Measurements from ENCODE around the gene TRIM21. TPM values are rescaled to one million over a fixed set of nuclear protein-coding genes. Genes with fewer than 3 reads are reported as not detected.

TRIM21 gene
- total RNA-seq, 1 experiment from 2014 or later: 7.6 TPM

- intact Hi-C loops (cut with micrococcal nuclease): no loop called here
- Histone ChIP-seq H3K4me1 (ENCODE audit: control insufficient read depth in 1 of 2, insufficient read depth in 2 of 2, low read length in 2 of 2) (no peaks in the 10 kb centered on the region), H3K27ac (ENCODE audit: low read depth, low read length) (no peak overlapping the region), H3K9me2 (ENCODE audit: insufficient read depth) (no peaks in the 10 kb centered on the region), H2AFZ (ENCODE audit: low read depth, low read length, poor library complexity, severe bottlenecking) (no peak overlapping the region), H3K79me2 (ENCODE audit: insufficient read depth, low read length) (no peaks in the 10 kb centered on the region), H3K36me3 (ENCODE audit: control insufficient read depth in 1 of 2, insufficient read depth in 2 of 2, low read length in 2 of 2) (no peaks in the 10 kb centered on the region), H3K9ac (ENCODE audit: low read length) (no peak overlapping the region), H3K4me3 (replicated peaks in 1 of 2; ENCODE audit: low read depth in 1 of 2, low read length in 2 of 2) (no peak overlapping the region), H3K9me3 (ENCODE audit: control insufficient read depth in 1 of 2, insufficient read depth in 1 of 2, low read depth in 1 of 2, low read length in 2 of 2) (no peaks in the 10 kb centered on the region), H3K27me3 (ENCODE audit: insufficient read depth, low read length) (peaks cover 45% of the 10 kb centered on the region), H3K4me2 (ENCODE audit: low read length) (no peak overlapping the region), H4K20me1 (ENCODE audit: insufficient read depth) (no peaks in the 10 kb centered on the region)
- POLR2A ChIA-PET: no interaction called here
- no peak for TF ChIP-seq ELF1 (IDR thresholded peaks at IDR 0.05; ENCODE audit: borderline replicate concordance, low read depth)
- TF ChIP-seq, protein P1, sequence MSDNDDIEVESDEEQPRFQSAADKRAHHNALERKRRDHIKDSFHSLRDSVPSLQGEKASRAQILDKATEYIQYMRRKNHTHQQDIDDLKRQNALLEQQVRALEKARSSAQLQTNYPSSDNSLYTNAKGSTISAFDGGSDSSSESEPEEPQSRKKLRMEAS (IDR thresholded peaks at IDR 0.05): no peak
- no peak for TF ChIP-seq JUND (IDR thresholded peaks at IDR 0.05)
- TF ChIP-seq EGR1 (IDR thresholded peaks at IDR 0.05; ENCODE audit: low read depth): no peak
- TF ChIP-seq YY1 (IDR thresholded peaks at IDR 0.05; ENCODE audit: extremely low read depth, insufficient replicate concordance, low read depth, low read length): no peak
- TF ChIP-seq, protein P2, sequence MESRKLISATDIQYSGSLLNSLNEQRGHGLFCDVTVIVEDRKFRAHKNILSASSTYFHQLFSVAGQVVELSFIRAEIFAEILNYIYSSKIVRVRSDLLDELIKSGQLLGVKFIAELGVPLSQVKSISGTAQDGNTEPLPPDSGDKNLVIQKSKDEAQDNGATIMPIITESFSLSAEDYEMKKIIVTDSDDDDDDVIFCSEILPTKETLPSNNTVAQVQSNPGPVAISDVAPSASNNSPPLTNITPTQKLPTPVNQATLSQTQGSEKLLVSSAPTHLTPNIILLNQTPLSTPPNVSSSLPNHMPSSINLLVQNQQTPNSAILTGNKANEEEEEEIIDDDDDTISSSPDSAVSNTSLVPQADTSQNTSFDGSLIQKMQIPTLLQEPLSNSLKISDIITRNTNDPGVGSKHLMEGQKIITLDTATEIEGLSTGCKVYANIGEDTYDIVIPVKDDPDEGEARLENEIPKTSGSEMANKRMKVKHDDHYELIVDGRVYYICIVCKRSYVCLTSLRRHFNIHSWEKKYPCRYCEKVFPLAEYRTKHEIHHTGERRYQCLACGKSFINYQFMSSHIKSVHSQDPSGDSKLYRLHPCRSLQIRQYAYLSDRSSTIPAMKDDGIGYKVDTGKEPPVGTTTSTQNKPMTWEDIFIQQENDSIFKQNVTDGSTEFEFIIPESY (IDR thresholded peaks at IDR 0.05; ENCODE audit: extremely low read depth, insufficient replicate concordance, low read length): no peak
- no peak for TF ChIP-seq EZH2phosphoT487 (IDR thresholded peaks at IDR 0.05; ENCODE audit: borderline replicate concordance)
- TF ChIP-seq TCF7L2 (IDR thresholded peaks at IDR 0.05; ENCODE audit: borderline replicate concordance, extremely low read depth, insufficient read depth, insufficient read length): no peak
- TF ChIP-seq SP1 (IDR thresholded peaks at IDR 0.05; ENCODE audit: low read depth): no peak
- TF ChIP-seq POLR2A (IDR thresholded peaks at IDR 0.05; ENCODE audit: borderline replicate concordance, extremely low read depth, insufficient read depth, insufficient read length): no peak
- TF ChIP-seq, protein P3, sequence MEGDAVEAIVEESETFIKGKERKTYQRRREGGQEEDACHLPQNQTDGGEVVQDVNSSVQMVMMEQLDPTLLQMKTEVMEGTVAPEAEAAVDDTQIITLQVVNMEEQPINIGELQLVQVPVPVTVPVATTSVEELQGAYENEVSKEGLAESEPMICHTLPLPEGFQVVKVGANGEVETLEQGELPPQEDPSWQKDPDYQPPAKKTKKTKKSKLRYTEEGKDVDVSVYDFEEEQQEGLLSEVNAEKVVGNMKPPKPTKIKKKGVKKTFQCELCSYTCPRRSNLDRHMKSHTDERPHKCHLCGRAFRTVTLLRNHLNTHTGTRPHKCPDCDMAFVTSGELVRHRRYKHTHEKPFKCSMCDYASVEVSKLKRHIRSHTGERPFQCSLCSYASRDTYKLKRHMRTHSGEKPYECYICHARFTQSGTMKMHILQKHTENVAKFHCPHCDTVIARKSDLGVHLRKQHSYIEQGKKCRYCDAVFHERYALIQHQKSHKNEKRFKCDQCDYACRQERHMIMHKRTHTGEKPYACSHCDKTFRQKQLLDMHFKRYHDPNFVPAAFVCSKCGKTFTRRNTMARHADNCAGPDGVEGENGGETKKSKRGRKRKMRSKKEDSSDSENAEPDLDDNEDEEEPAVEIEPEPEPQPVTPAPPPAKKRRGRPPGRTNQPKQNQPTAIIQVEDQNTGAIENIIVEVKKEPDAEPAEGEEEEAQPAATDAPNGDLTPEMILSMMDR (IDR thresholded peaks at IDR 0.05 in 2 of 3, conservative IDR thresholded peaks at IDR 0.05 in 1 of 3; ENCODE audit: borderline replicate concordance in 1 of 3, insufficient read depth in 1 of 3, low read depth in 2 of 3, low read length in 2 of 3): no peak
- TF ChIP-seq CBX3 (IDR thresholded peaks at IDR 0.05; ENCODE audit: low read depth): no peak
- no peak for TF ChIP-seq SIN3A (IDR thresholded peaks at IDR 0.05; ENCODE audit: low read depth)
- no TSS peak for BruUV-seq (replicated peaks)
- RAD21 ChIA-PET (ENCODE audit: low non-redundant PET in 1 of 2, low total read pairs in 2 of 2, uncharacterized antibody in 2 of 2, unreplicated experiment in 2 of 2): no interaction called here
- ATAC-seq (no peak), DNase-seq (ENCODE audit: low read depth, low spot score) (no peak)
- CTCF ChIA-PET: no interaction called here
Measured at GRCh38 chr11:4375431-4376140, 17.9 kb downstream of the TRIM21 start.
